ENCODE results near the gene PIPOX.

GRCh38 chr17:29024316-29024952, 18.5 kb upstream of the PIPOX start:
- no peak for TF ChIP-seq CTCF (IDR thresholded peaks at IDR 0.05)
- no peak for TF ChIP-seq EZH2 (IDR thresholded peaks at IDR 0.05)
